SIG-M5 treated with dmso at 0.1 percent for 504 hours (cell line): ENCODE measurements around the gene CPEB1.

Experiments
- DNase-seq: peaks from one replicate; lab custom pipeline; 2025; ENCODE audit not compliant: unreplicated experiment; lab: John Stamatoyannopoulos, UW

Gene CPEB1

GRCh38 chr15:82595766-82596165 lies 51.4 kb downstream of the CPEB1 start:
- no peak for DNase-seq

GRCh38 chr15:82595203-82595602 lies 52.0 kb downstream of the CPEB1 start:
- no peak for DNase-seq

- DNase-seq, result no peak
These were observed 59.4 kb downstream of the CPEB1 start for GRCh38 chr15:82587805-82588204.

GRCh38 chr15:82585072-82585471 lies 62.1 kb downstream of the CPEB1 start:
- peak; percentile 26 for DNase-seq

GRCh38 chr15:82580713-82581112 lies 66.5 kb downstream of the CPEB1 start:
- DNase-seq, result no peak

- DNase-seq, result no peak
These were observed 71.8 kb downstream of the CPEB1 start for GRCh38 chr15:82575335-82575734.

- no peak for DNase-seq
These were observed 74.2 kb downstream of the CPEB1 start for GRCh38 chr15:82572986-82573385.

- DNase-seq, result no peak
These were observed 74.9 kb downstream of the CPEB1 start for GRCh38 chr15:82572311-82572710.

GRCh38 chr15:82571722-82572222 lies 75.4 kb downstream of the CPEB1 start:
- no peak for DNase-seq

GRCh38 chr15:82570721-82571508 lies 76.2 kb downstream of the CPEB1 start:
- DNase-seq, result no peak

- DNase-seq, result no peak
These were observed 77.3 kb downstream of the CPEB1 start for GRCh38 chr15:82569834-82570233.

- no peak for DNase-seq
These were observed 78.2 kb downstream of the CPEB1 start for GRCh38 chr15:82568986-82569385.

GRCh38 chr15:82567661-82568060 lies 79.5 kb downstream of the CPEB1 start:
- no peak for DNase-seq

- no peak for DNase-seq
These were observed 80.5 kb downstream of the CPEB1 start for GRCh38 chr15:82566690-82567089.

GRCh38 chr15:82558502-82558901 lies 88.7 kb downstream of the CPEB1 start:
- DNase-seq, result no peak

GRCh38 chr15:82556315-82557035 lies 90.7 kb downstream of the CPEB1 start:
- DNase-seq, result no peak

- DNase-seq, result no peak
These were observed 92.3 kb downstream of the CPEB1 start for GRCh38 chr15:82554849-82555248.

GRCh38 chr15:82554351-82554750 lies 92.8 kb downstream of the CPEB1 start:
- DNase-seq, result no peak

- no peak for DNase-seq
These were observed 93.3 kb downstream of the CPEB1 start for GRCh38 chr15:82553846-82554245.

GRCh38 chr15:82552861-82553260 lies 94.3 kb downstream of the CPEB1 start:
- DNase-seq, result no peak

GRCh38 chr15:82551646-82552247 lies 95.4 kb downstream of the CPEB1 start:
- DNase-seq, result no peak

- no peak for DNase-seq
These were observed 97.9 kb downstream of the CPEB1 start for GRCh38 chr15:82549199-82549665.
